ENCODE results near the gene ACKR2. TPM values are rescaled to one million over a fixed set of nuclear protein-coding genes. Genes with fewer than 3 reads are reported as not detected.

Gene ACKR2
- total and polyA plus RNA-seq, 8 donors: 0.15 to 2.4 (median 0.50) TPM; not detected in 3

DNA sequence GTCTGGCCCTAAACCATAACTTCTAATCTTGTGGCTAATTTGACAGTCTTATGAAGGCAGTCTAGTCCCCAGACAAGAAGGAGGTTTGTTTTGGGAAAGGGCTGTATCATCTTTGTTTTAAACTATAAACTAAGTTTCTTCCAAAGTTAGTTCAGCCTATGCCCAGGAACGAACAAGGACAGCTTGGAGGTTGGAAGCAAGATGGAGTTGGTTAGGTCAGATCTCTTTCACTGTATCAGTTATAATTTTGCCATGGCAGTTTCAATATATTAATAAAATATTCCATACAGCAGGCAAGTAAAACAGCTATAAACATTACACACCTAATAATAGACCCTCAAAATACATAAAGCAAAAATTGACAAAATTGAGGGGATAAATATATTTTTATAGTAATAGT, 83.6 kb downstream of the ACKR2 start:
- WGBS, 5 donors: 84 to 90% (median 88%) methylated on average over 1 of the region's 1 CpG
- no peaks in the 10 kb centered on the region for H3K9me3 ChIP-seq
- peaks cover 0 to 5% (median 2%) of the 10 kb centered on the region in 4 donors for H3K4me1 ChIP-seq
- H3K36me3 ChIP-seq: no peaks in the 10 kb centered on the region
- no peak for DNase-seq
- no peaks in the 10 kb centered on the region for H3K27me3 ChIP-seq
- intact Hi-C loops (cut with DNase I; ENCODE audit: low total_unique reads): no loop called here
- no peak for TF ChIP-seq POLR2AphosphoS5 (IDR thresholded peaks at IDR 0.05)
- TF ChIP-seq EP300 (IDR thresholded peaks at IDR 0.05): no peak
- no peak for TF ChIP-seq POLR2A (IDR thresholded peaks at IDR 0.05)
- TF ChIP-seq, protein P1, sequence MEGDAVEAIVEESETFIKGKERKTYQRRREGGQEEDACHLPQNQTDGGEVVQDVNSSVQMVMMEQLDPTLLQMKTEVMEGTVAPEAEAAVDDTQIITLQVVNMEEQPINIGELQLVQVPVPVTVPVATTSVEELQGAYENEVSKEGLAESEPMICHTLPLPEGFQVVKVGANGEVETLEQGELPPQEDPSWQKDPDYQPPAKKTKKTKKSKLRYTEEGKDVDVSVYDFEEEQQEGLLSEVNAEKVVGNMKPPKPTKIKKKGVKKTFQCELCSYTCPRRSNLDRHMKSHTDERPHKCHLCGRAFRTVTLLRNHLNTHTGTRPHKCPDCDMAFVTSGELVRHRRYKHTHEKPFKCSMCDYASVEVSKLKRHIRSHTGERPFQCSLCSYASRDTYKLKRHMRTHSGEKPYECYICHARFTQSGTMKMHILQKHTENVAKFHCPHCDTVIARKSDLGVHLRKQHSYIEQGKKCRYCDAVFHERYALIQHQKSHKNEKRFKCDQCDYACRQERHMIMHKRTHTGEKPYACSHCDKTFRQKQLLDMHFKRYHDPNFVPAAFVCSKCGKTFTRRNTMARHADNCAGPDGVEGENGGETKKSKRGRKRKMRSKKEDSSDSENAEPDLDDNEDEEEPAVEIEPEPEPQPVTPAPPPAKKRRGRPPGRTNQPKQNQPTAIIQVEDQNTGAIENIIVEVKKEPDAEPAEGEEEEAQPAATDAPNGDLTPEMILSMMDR (IDR thresholded peaks at IDR 0.05): no peak
- no peak overlapping the region for H3K4me3 ChIP-seq
- no peak overlapping the region for H3K27ac ChIP-seq

DNA sequence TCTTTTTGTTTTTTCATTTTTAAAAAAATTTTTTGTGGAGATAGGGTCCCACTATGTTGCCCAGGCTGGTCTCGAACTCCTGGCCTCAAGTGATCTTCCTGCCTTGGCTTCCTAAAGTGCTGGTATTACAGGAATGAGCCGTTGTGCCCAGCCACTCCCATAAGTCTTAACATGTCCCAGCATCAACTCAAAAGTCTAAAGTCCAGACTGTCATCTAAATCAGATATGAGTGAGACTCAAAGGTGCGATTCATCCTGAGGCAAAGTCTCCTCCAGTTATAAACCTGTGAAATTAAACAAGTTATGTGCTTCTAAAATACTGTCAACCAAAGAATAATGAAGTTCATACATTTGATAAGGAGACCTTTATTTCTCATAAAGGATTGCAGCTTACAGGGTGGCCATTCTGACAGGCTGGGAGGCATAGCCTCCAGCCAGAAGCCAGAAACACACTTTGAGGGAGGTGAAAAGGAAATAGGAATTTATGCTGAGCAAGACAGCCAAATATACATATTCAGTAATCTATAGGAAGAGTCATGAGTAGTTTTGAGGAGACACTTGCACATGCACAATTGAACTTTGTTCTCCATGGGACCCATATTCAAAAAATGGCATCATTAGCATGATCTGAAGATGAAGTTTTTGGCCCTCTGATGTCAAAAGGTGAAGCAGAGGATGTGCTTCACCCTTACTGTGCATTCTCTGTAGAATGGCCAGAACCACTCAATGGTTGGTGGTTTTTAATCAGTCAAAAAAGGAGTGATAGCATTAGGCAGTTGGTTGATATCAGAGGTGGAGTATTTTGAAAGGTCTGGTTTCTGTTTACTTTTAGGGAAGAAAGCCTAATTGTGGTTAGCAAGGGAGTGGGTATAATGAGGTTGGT, 85.7 kb downstream of the ACKR2 start:
- WGBS, 5 donors: 39 to 58% (median 50%) methylated on average over 3 of the region's 3 CpGs
- peak overlapping the region in 1 of 5 donors; percentile 18 for H3K27ac ChIP-seq
- H3K36me3 ChIP-seq: no peaks in the 10 kb centered on the region
- intact Hi-C loops (cut with DNase I; ENCODE audit: low total_unique reads): no loop called here
- peak in 1 of 2 donors; percentile 10 for DNase-seq
- H3K4me1 ChIP-seq: peaks cover 0 to 5% (median 2%) of the 10 kb centered on the region in 4 donors
- H3K9me3 ChIP-seq: no peaks in the 10 kb centered on the region
- TF ChIP-seq POLR2A (IDR thresholded peaks at IDR 0.05): no peak
- TF ChIP-seq POLR2AphosphoS5 (IDR thresholded peaks at IDR 0.05): peak in 1 of 3 donors; percentile 19
- no peak overlapping the region for H3K4me3 ChIP-seq
- H3K27me3 ChIP-seq: no peaks in the 10 kb centered on the region

DNA sequence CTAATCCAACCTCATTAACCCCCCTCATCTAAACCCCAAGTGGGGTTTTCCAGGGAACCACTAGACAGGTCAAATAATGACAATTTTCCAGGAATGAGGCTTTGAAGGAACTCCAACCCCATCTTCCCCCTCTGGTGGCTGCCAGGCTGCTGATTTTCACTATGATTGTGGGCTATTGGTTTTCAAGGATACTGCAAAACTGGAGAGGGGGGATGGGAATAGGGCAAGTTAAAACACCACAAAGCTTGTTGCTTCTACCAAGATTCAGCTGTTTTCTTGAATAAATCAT, 86.3 kb downstream of the ACKR2 start:
- Histone ChIP-seq H3K4me3 (no peak overlapping the region), H3K27me3 (no peaks in the 10 kb centered on the region), H3K9me3 (no peaks in the 10 kb centered on the region), H3K4me1 (peaks cover 0 to 5% (median 0%) of the 10 kb centered on the region in 4 donors), H3K27ac (no peak overlapping the region), H3K36me3 (no peaks in the 10 kb centered on the region)
- no peak for TF ChIP-seq POLR2AphosphoS5 (IDR thresholded peaks at IDR 0.05)
- TF ChIP-seq POLR2A (IDR thresholded peaks at IDR 0.05): no peak
- TF ChIP-seq EP300 (IDR thresholded peaks at IDR 0.05): no peak
- TF ChIP-seq, protein P1 (IDR thresholded peaks at IDR 0.05): no peak
- intact Hi-C loops (cut with DNase I; ENCODE audit: low total_unique reads): no loop called here
- DNase-seq: no peak

DNA sequence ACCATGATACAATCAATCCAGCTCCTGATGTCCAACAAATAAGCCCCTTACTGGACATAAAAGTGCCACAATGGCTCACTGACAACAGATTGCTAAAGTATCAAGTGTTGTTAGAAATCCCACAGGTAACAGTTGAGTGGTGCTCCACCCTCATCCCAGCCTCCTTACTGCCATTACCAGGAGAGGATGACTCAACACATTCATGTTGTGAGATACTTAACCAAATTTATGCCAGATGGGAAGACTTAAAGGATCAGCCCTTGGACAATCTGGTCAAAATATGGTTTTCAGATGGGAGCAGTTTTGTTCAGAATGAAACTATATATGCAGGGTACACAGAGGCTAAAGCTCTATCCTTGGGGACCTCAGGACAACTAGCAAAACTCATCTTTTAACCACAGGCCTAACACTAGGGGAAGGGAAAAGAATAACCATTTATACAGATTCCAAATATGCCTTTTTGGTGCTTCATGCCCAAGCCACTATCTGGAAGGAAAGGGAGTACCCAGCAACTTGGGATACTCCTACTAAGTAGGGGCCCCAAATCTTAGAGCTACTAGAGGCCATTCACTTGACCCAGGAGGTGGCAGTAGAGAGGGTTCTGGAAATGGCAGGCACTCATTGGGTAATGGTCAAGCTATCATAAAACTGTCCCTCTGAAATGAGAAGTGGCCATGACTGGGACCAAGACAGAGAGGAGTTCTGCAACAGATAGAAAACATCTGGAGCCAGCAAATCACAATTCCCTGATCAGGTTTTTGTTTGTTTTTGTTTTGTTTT, 89.8 kb downstream of the ACKR2 start:
- Histone ChIP-seq H3K4me3 (no peak overlapping the region), H3K9me3 (no peaks in the 10 kb centered on the region), H3K27me3 (no peaks in the 10 kb centered on the region), H3K36me3 (no peaks in the 10 kb centered on the region), H3K27ac (no peak overlapping the region), H3K4me1 (peaks cover 0 to 3% (median 0%) of the 10 kb centered on the region in 4 donors)
- TF ChIP-seq POLR2A (IDR thresholded peaks at IDR 0.05): no peak
- no peak for TF ChIP-seq POLR2AphosphoS5 (IDR thresholded peaks at IDR 0.05)
- TF ChIP-seq EP300 (IDR thresholded peaks at IDR 0.05): no peak
- TF ChIP-seq, protein P1 (IDR thresholded peaks at IDR 0.05): no peak
- DNase-seq: no peak
- intact Hi-C loops (cut with DNase I; ENCODE audit: low total_unique reads): no loop called here

Measured in stomach (tissue), 9 donors.